T-helper 22 cell (primary cell): Measurements from ENCODE around the gene REXO1.
A peak's percentile ranks its signal among the peaks of the same experiment; 100 is the strongest.
"Not testable (repeated sequence)": the region's sequence is repeated elsewhere in the genome, so short reads cannot be mapped to it uniquely, and the experiment has no call there.

Experiments used
- DNase-seq: peaks from one replicate; pipeline ENCODE4 v3.0.0-alpha.2; 2020; ENCODE audit warnings: low read depth

REXO1 gene

GRCh38 chr19:1848399-1849131 is at the start of gene REXO1:
Gene REXO1, minus strand, starts transcription at chr19:1848483. Its CDS starts 125 bp downstream, at chr19:1848358.
- peak; percentile 91 for DNase-seq

DNA sequence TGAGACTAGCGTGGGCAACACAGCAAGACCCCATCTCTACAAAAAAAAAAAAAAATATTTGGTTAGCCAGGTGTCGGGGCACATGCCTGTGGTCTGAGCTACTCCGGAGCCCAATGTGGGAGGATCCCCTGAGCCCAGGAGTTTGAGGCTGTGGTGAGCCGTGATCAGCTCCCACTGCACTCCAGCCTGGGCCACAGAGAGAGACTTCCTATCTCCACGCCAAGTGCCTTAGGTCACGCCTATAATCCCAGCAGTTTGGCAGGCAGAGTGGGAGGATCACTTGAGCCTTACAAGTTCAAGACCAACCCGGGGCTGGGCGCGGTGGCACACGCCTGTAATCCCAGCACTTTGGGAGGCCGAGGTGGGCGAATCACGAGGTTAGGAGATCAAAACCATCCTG is 48.2 kb upstream of the REXO1 start:
- DNase-seq, result no peak

GRCh38 chr19:1893791-1894190 is 45.5 kb upstream of the REXO1 start:
- no peak for DNase-seq

- DNase-seq, result no peak
Measured at GRCh38 chr19:1889907-1890306, 41.6 kb upstream of the REXO1 start.

- no peak for DNase-seq
Measured at GRCh38 chr19:1888385-1888784, 40.1 kb upstream of the REXO1 start.

DNA sequence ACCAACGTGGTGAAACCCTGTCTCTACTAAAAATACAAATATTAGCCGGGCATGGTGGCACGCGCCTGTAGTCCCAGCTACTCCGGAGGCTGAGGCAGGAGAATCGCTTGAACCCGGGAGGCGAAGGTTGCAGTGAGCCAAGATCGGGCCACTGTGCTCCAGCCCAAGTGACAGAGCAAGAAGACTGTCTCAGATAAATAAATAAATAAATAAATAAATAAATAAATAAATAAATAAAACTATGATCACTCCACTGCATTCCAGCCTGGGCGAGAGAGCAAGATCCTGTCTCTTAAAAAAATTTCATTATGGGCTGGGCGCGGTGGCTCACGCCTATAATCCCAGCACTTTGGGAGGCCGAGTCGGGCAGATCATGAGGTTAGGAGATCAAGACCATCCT is 38.1 kb upstream of the REXO1 start:
- not testable (repeated sequence) for DNase-seq

GRCh38 chr19:1885398-1886119 is 37.3 kb upstream of the REXO1 start, which contains the start of gene ABHD17A:
Gene ABHD17A, minus strand, starts transcription at chr19:1885496. Its CDS starts 3,930 bp downstream, at chr19:1881566.
- DNase-seq, result peak; percentile 89

DNA sequence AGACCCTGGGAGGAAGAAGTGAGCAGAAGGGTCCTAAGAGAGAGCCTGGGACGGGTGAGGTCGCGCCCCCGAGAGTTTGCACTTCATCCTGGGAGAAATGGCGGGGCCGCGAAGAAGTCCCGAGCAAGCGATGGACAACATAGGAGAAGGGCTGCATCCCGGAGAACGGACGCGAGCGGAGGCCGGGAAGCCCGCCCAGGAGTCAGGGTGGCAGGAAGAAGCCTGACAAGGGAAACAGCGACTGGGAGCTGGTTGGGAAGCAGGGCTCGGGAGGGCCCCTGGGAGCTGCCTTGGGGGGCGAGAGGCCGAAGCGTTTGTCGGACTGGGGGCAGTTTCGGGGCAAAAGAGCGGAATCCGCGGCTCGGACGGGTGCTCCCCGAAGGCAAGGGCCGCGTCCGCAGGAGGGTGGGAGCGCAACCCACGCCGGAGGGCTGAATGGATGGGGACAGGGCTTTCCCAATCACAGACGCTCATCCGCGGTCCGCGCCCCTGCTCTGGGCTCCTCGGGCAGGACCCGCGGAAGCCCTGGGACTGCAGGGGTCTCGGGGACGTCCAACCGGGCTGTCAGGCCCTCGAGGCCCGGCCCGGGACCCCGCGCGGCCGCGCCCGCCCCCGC is 36.5 kb upstream of the REXO1 start:
- no peak for DNase-seq

DNA sequence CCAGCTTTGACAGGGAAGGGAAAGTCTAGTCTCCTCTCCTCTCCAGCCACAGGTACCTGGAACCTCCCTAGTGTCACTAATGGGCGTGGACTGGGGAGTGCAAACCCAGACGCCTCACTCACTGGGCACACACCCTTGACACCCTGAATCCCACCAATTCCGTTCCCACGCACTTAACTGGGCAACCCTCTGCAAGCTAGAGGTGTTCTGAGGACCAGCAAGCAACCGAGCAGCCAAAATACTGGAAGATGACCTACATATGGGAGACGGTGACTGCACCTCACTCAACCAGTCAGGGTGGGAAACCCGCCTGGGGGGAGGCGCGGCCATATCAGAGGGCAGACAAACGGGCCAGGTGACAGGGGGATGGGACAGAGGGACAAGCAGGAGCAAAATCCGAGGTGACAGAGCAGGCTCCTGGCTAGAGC is 36.0 kb upstream of the REXO1 start:
- no peak for DNase-seq

GRCh38 chr19:1883784-1884183 is 35.5 kb upstream of the REXO1 start:
- no peak for DNase-seq

DNA sequence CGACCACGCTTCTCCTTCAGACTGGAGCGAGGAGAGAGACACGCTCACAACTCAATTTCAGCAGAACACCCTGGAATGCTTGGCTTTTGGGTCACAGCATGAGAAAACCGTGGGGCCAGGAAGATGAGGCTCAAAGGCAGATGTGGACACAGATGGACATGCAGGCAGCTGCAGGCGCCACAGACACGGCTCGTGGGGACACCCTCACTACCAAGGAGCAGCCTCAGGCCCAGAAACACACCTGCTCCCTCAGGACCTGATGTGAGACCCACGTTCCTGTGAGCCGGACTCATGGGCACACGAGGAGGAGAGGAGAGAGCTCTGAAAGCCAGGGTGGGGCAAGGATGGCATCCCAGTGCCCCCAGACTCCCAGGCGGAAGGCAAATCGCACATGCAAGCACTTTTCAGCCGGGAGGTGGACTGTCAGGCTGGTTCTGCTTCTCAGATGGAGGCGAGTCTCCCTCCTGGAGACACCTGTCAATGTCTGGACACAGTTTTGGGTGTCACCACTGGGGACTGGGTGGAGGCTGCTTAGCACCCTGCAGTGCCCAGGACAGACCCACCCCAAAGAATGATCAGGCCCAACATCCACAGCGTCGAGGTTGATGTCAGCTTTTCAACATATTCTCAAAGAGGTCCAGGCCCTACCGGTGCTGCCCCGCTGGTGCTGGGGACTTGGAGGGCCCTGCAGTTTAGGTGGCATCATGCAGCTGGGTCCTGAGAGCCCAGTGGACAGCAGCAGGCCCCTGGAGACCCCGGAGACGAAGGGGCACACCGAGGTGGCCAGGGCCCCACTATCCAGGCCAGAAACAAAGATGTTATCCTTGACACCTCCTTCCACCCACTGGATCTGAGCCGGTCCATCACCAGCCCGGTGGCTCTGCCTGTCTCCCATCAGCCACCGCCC is 34.8 kb upstream of the REXO1 start:
- DNase-seq, result no peak

- DNase-seq, result peak; percentile 63
Measured at GRCh38 chr19:1882089-1882785, 34.0 kb upstream of the REXO1 start.

DNA sequence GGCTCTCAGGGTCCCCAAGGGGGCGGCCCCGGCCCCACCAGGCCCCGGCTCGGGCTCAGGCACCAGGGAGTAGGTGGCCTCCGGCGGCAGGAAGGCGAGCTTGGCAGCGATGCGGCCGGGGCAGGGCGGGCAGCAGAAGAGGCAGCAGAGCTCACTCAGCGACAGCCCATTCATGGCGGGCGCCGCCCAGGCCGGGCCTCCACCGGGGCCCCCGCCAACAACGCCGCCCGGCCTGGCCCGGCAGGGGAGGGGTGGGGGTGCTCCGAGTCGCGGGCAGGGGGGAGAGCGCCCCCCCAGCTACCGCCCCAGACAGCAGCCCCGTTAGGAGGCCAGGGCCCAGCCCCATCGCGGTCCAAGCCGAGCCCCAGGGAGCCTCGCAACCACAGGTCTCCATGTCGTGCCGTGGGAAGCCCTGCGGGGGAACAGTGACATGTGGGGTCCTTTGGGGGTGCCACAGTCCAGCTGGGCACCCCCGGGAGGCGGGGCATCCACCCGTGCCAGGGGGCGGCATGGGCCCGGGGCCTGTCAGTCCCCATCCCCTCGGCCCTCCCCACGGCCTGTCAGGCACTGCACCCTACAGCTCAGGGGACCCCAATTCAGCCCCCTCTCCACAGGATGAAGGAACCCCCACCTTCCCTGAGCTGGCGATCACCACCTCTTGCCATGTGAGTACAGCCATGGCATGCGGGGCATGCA is 33.3 kb upstream of the REXO1 start:
- not testable (repeated sequence) for DNase-seq

- no peak for DNase-seq
Measured at GRCh38 chr19:1880611-1881392, 32.5 kb upstream of the REXO1 start.

GRCh38 chr19:1879982-1880381 is 31.7 kb upstream of the REXO1 start:
- DNase-seq, result not testable (repeated sequence)

DNA sequence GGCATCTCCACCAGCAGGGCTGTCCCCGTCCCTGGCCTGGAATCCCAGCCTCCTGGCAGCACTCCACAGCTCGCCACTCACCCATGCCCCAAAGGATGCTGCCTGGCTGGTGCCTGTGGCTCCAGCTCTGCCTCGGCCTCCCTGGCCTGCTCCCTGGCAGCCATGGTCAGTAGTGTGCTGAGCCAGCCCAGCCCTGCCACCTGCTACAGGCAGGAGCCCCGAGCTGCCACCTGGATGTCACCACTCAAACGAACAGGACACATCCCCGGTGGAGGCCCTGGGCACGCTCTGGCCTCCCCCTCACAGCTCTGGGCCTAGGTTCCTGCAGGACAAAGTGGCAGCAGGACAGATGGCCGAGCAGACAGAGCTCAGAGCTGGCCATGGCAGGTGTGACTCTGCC is 30.3 kb upstream of the REXO1 start:
- not testable (repeated sequence) for DNase-seq

DNA sequence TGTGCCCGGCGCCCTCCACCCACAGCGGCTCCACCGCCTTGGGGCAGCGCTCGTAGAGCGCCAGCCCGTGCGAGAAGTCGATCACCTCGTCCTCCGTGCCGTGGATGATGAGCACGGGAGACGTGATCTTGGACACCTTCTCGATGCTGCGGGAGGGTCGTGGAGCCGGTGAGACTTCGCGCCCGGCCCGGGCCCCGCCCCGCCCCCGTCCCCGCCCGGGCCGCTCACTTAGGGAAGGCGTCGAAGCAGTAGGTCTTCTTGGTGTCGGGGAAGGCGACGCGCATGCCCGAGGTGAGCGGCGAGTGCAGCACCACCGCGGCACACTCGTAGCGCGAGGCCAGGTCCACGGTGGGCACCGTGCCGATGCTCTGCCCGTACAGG is 29.0 kb upstream of the REXO1 start:
- DNase-seq, result not testable (repeated sequence)

GRCh38 chr19:1876496-1877279 is 28.4 kb upstream of the REXO1 start:
- not testable (repeated sequence) for DNase-seq
